IMR-90 (cell line): ENCODE measurements around the gene SLC6A6. TPM values are rescaled to one million over a fixed set of nuclear protein-coding genes. Genes with fewer than 3 reads are reported as not detected.
A peak's percentile ranks its signal among the peaks of the same experiment; 100 is the strongest.

ENCODE experiments used
- ATAC-seq: fragments of 200-7000 bp; cut with Tn5 transposase; 2 replicates; pipeline ENCODE4 v1.9.1; 2020; ENCODE audit warnings: low read depth, mild to moderate bottlenecking, moderate library complexity
- BruUV-seq: library from RNA; stranded (reverse); fragments of 400-500 nt; replicated peaks from 2 replicates; lab custom pipeline; 2021; lab: Mats Ljungman, UMichigan
- CTCF ChIA-PET: fragments of 300-600 bp; formaldehyde crosslinking; extraction: SDS; loops from one replicate; lab custom pipeline; 2021; ENCODE audit warnings: antibody characterized with exemption; lab: Yijun Ruan, JAX
- POLR2A ChIA-PET: fragments of 300-600 bp; sonication (Branson Sonifier 250); formaldehyde crosslinking; loops from one replicate; lab custom pipeline; 2022; ENCODE audit warnings: antibody characterized with exemption; ENCODE audit not compliant: unreplicated experiment; lab: Charles Lee
- DNase-seq: peaks from one replicate; pipeline ENCODE4 v3.0.0; 2013
- H2AFZ ChIP-seq: replicated peaks from 2 replicates; pipeline ENCODE3; 2013; ENCODE audit warnings: low read length, mild to moderate bottlenecking; ENCODE audit not compliant: poor library complexity
- H2AK5ac ChIP-seq: 2 replicates; pipeline ENCODE4 v1.6.1; 2013; ENCODE audit warnings: low read depth, low read length, inconsistent platforms
- H2AK9ac ChIP-seq: replicated peaks from 2 replicates; pipeline ENCODE3; 2013; ENCODE audit warnings: mild to moderate bottlenecking, low read depth, low read length, moderate library complexity; ENCODE audit not compliant: poor library complexity
- H2BK120ac ChIP-seq: 2 replicates; pipeline ENCODE4 v1.6.1; 2013; ENCODE audit warnings: low read depth, low read length, inconsistent platforms
- H2BK15ac ChIP-seq: 3 replicates; pipeline ENCODE4 v1.6.1; 2013; ENCODE audit warnings: low read depth, low read length, inconsistent platforms
- H2BK20ac ChIP-seq: 2 replicates; pipeline ENCODE4 v1.6.1; 2013; ENCODE audit warnings: low read depth, mild to moderate bottlenecking, inconsistent platforms, low read length, moderate library complexity
- H2BK5ac ChIP-seq: 2 replicates; pipeline ENCODE4 v1.6.1; 2013; ENCODE audit warnings: mild to moderate bottlenecking, low read depth, low read length, inconsistent platforms; ENCODE audit not compliant: poor library complexity, severe bottlenecking
- H3K14ac ChIP-seq: replicated peaks from 2 replicates; pipeline ENCODE4 v1.6.1; 2013; ENCODE audit warnings: low read depth, low read length, inconsistent platforms
- H3K18ac ChIP-seq: 2 replicates; pipeline ENCODE4 v1.6.1; 2013; ENCODE audit warnings: low read depth, low read length, control low read depth
- H3K23ac ChIP-seq: 2 replicates; pipeline ENCODE4 v1.6.1; 2013; ENCODE audit warnings: low read depth, low read length, inconsistent platforms
- H3K27ac ChIP-seq: 2 replicates; pipeline ENCODE4 v1.5.1; 2013; ENCODE audit warnings: mild to moderate bottlenecking, control low read depth, low read length; ENCODE audit not compliant: insufficient read depth
- H3K27me3 ChIP-seq: 2 replicates; pipeline ENCODE4 v1.6.1; 2013; ENCODE audit warnings: low read length; ENCODE audit not compliant: control insufficient read depth, insufficient read depth
- H3K36me3 ChIP-seq: 2 replicates; pipeline ENCODE4 v1.6.1; 2013; ENCODE audit warnings: low read length, mixed read lengths; ENCODE audit not compliant: control insufficient read depth, insufficient read depth
- H3K4ac ChIP-seq: 2 replicates; pipeline ENCODE4 v1.6.1; 2013; ENCODE audit warnings: low read depth, low read length, inconsistent platforms
- H3K4me1 ChIP-seq: 2 replicates; pipeline ENCODE4 v1.6.1; 2013; ENCODE audit warnings: low read length, mixed read lengths; ENCODE audit not compliant: control insufficient read depth, insufficient read depth
- H3K4me2 ChIP-seq: 2 replicates; pipeline ENCODE4 v1.6.1; 2013; ENCODE audit warnings: low read depth, mild to moderate bottlenecking, control low read depth, low read length, moderate library complexity
- H3K4me3 ChIP-seq: 2 replicates; pipeline ENCODE4 v1.5.1; 2013; ENCODE audit warnings: low read depth, mild to moderate bottlenecking, control low read depth, low read length, moderate library complexity; ENCODE audit not compliant: insufficient read depth
- H3K56ac ChIP-seq: 2 replicates; pipeline ENCODE4 v1.6.1; 2013; ENCODE audit warnings: low read length, inconsistent platforms; ENCODE audit not compliant: insufficient read depth; ENCODE audit errors: extremely low read depth
- H3K79me1 ChIP-seq, 2 experiments: 2 replicates each; pipeline ENCODE4 v1.6.1; 2013; ENCODE audit warnings: low read length in 2 of 2, inconsistent platforms in 1 of 2, low read depth in 1 of 2
- H3K9ac ChIP-seq: 2 replicates; pipeline ENCODE4 v1.6.1; 2013; ENCODE audit warnings: low read depth, low read length, control low read depth
- H3K9me1 ChIP-seq: 2 replicates; pipeline ENCODE4 v1.6.1; 2013; ENCODE audit warnings: low read length, inconsistent platforms; ENCODE audit not compliant: insufficient read depth
- H3K9me3 ChIP-seq: 2 replicates; pipeline ENCODE4 v1.6.1; 2013; ENCODE audit warnings: low read length; ENCODE audit not compliant: control insufficient read depth, insufficient read depth
- H4K20me1 ChIP-seq: 2 replicates; pipeline ENCODE4 v1.6.1; 2013; ENCODE audit warnings: low read length, inconsistent platforms; ENCODE audit not compliant: insufficient read depth
- H4K5ac ChIP-seq: 2 replicates; pipeline ENCODE4 v1.6.1; 2013; ENCODE audit warnings: mild to moderate bottlenecking, low read depth, low read length, control low read depth
- H4K8ac ChIP-seq, 2 experiments: 2 replicates each; pipeline ENCODE4 v1.6.1; 2013; ENCODE audit warnings: low read depth in 2 of 2, low read length in 2 of 2, control low read depth in 1 of 2, inconsistent platforms in 1 of 2
- H4K91ac ChIP-seq: 2 replicates; pipeline ENCODE4 v1.6.1; 2013; ENCODE audit warnings: low read depth, low read length, inconsistent platforms; ENCODE audit not compliant: insufficient read depth
- BHLHE40 ChIP-seq: fragments of 150-350 bp; IDR thresholded peaks from 2 replicates; pipeline ENCODE4 v1.6.1; 2016; ENCODE audit warnings: mild to moderate bottlenecking, low read depth, low read length
- CHD1 ChIP-seq: IDR thresholded peaks from 2 replicates; pipeline ENCODE4 v1.6.1; 2012; ENCODE audit warnings: low read depth, low read length, improper control_type of control experiment
- ELK1 ChIP-seq: fragments of 150-350 bp; IDR thresholded peaks from 2 replicates; pipeline ENCODE4 v1.6.1; 2016; ENCODE audit warnings: low read depth, mild to moderate bottlenecking, low read length, moderate library complexity, borderline replicate concordance
- MAZ ChIP-seq: IDR thresholded peaks from 2 replicates; pipeline ENCODE4 v1.6.1; 2012; ENCODE audit warnings: low read depth, mild to moderate bottlenecking, low read length, improper control_type of control experiment, moderate library complexity, borderline replicate concordance
- MXI1 ChIP-seq: IDR thresholded peaks from 2 replicates; pipeline ENCODE4 v1.6.1; 2012; ENCODE audit warnings: low read depth, mild to moderate bottlenecking, low read length, moderate library complexity, borderline replicate concordance
- RFX5 ChIP-seq: IDR thresholded peaks from 2 replicates; pipeline ENCODE4 v1.8.0; 2012; ENCODE audit warnings: low read depth, mild to moderate bottlenecking, low read length, moderate library complexity
- WGBS, 2 experiments: methylation state at CpG; one replicate each; pipeline versions ENCODE4 v1.1.5 to v1.1.7; 2013; ENCODE audit warnings: missing lambda C conversion rate in 2 of 2; ENCODE audit not compliant: insufficient read length in 1 of 2; ENCODE audit errors: extremely low coverage in 2 of 2; 5-methylcytosine and 5-hydroxymethylcytosine counted together
- dilution Hi-C: fragments of 300-500 bp; cut with HindIII; formaldehyde crosslinking; loops from one replicate; pipeline ENCODE4 v1.14.3; 2018; ENCODE audit warnings: low sequenced_read_pairs; ENCODE audit not compliant: unreplicated experiment
- in situ Hi-C: fragments of 300-500 bp; cut with MboI; formaldehyde crosslinking; loops from 3 replicates; pipeline ENCODE4 v1.14.3; 2019; ENCODE audit warnings: low sequenced_read_pairs, inconsistent platforms, mixed read lengths
- intact Hi-C: fragments of 100-400 bp; cut with micrococcal nuclease; formaldehyde crosslinking; loops from 2 replicates; pipeline ENCODE4 v1.10.0; 2022
- polyA plus RNA-seq, 3 experiments: library from polyadenylated mRNA; depleted of rRNA; stranded (reverse); fragments of >200 nt; gene quantifications; 2 replicates each; pipeline ENCODE4 v1.2.3, GENCODE V29; 2012; ENCODE audit warnings: low replicate concordance in 1 of 3
- total RNA-seq: library from RNA; depleted of rRNA; stranded (reverse); fragments of >200 nt; gene quantifications from 2 replicates; pipeline ENCODE4 v1.2.3, GENCODE V29; 2012

The SLC6A6 gene
- total and polyA plus RNA-seq, 2 of the 4 experiments (the other 2 are of a cell fraction), result 29.9 to 39.4 TPM

GRCh38 chr3:14488286-14489041 is 86.1 kb downstream of the SLC6A6 start:
- DNase-seq (no peak), ATAC-seq (peak; percentile 24; the same call in 1 of the 2 replicates)
- Histone ChIP-seq H3K4me2 (no peak overlapping the region), H3K79me1 (no peaks in the 10 kb centered on the region), H2BK5ac (no peak overlapping the region), H2AK9ac (peak overlapping the region; percentile 87), H4K91ac (peak overlapping the region; percentile 52; the same call in 1 of the 2 replicates), H3K14ac (peak overlapping the region; percentile 0; the same call in 1 of the 2 replicates), H3K56ac (no peak overlapping the region), H3K27ac (no peak overlapping the region), H3K4ac (peak overlapping the region; percentile 57; the same call in 1 of the 2 replicates), H4K20me1 (no peaks in the 10 kb centered on the region), H3K18ac (no peak overlapping the region), H3K27me3 (no peaks in the 10 kb centered on the region), H3K36me3 (peaks cover 42% of the 10 kb centered on the region), H3K4me1 (peaks cover 4% of the 10 kb centered on the region; the same call in 1 of the 2 replicates), H2BK15ac (no peak overlapping the region), H3K4me3 (no peak overlapping the region), H3K23ac (no peak overlapping the region), H2AK5ac (no peak overlapping the region), H3K9me3 (no peaks in the 10 kb centered on the region), H2BK20ac (no peak overlapping the region; the same call in 1 of the 2 replicates), H3K9ac (no peak overlapping the region), H4K5ac (no peak overlapping the region), H3K9me1 (peaks cover 7% of the 10 kb centered on the region), H2BK120ac (no peak overlapping the region), H2AFZ (peak overlapping the region; percentile 38), H4K8ac (peak overlapping the region in 1 of 2 experiments; percentile 56; a peak in 2 of 4 replicates)
- TF ChIP-seq RFX5, result no peak
- no peak for TF ChIP-seq MXI1
- TF ChIP-seq ELK1, result no peak
- no peak for TF ChIP-seq CHD1
- TF ChIP-seq BHLHE40, result no peak
- no peak for TF ChIP-seq MAZ
- in situ Hi-C loops, result no loop called here
- WGBS, 2 experiments, result 80% methylated on average over 1 of the region's 7 CpGs; no CpG with 5 or more reads in 1 of the 2 experiments
- dilution Hi-C loops, result no loop called here
- intact Hi-C loops, result no loop called here
- no TSS peak for BruUV-seq
- ChIA-PET CTCF (interaction anchor here (0.7 kb wide), 1 partner anchor 285 kb away, joined by 3 read pairs; no protein-coding TSS in a partner anchor), POLR2A (no interaction called here)
